ENCODE measurements around the gene CTNNA3. TPM values are rescaled to one million over a fixed set of nuclear protein-coding genes. Genes with fewer than 3 reads are reported as not detected.

CTNNA3 gene
- total and polyA plus RNA-seq, 3 donors from 2014 or later: 17.8 to 19.4 (median 18.3) TPM

GRCh38 chr10:66501356-66501755, 1194.6 kb downstream of the CTNNA3 start:
- H3K36me3 ChIP-seq (ENCODE audit: low read depth, missing control alignments): no peaks in the 10 kb centered on the region
- intact Hi-C loops (cut with DNase I; ENCODE audit: low total_unique reads): no loop called here
- no peaks in the 10 kb centered on the region for H3K9me3 ChIP-seq
- no peaks in the 10 kb centered on the region for H3K27me3 ChIP-seq
- TF ChIP-seq CTCF (IDR thresholded peaks at IDR 0.05) (no peak), POLR2A (IDR thresholded peaks at IDR 0.05) (no peak)
- no peak overlapping the region for H3K4me3 ChIP-seq
- H3K4me1 ChIP-seq: no peaks in the 10 kb centered on the region
- 96 to 98% methylated on average over 2 of the region's 2 CpGs for WGBS, 2 donors
- DNase-seq: no peak
- no peak overlapping the region for H3K27ac ChIP-seq

- Histone ChIP-seq H3K9me3 (no peaks in the 10 kb centered on the region), H3K4me3 (no peak overlapping the region), H3K27ac (no peak overlapping the region), H3K27me3 (no peaks in the 10 kb centered on the region), H3K4me1 (no peaks in the 10 kb centered on the region), H3K36me3 (ENCODE audit: low read depth, missing control alignments) (no peaks in the 10 kb centered on the region)
- no peak for DNase-seq
- intact Hi-C loops (cut with DNase I; ENCODE audit: low total_unique reads): no loop called here
- TF ChIP-seq CTCF (IDR thresholded peaks at IDR 0.05) (no peak), POLR2A (IDR thresholded peaks at IDR 0.05) (no peak)
Observed at GRCh38 chr10:66483966-66484365, 1212.0 kb downstream of the CTNNA3 start.

DNA sequence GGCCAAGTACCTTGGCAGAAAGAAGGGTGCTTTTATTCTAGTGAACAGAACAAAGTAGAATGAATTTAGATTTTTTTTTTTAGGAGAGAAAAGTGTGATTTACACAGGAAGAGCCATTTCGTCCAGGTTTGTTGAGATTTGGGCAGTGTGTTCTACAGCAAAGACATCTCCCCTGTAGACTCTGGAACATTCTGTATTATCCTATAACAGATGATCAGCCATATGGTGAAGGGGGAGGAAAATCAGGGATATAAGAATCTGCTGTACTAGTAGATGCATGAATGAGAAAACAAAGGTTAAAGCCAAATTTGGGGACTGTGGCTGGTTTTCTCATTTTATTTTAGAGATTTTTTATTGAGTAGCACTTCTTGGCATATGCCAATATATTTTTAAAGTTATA, 1223.8 kb downstream of the CTNNA3 start:
- H3K9me3 ChIP-seq: no peaks in the 10 kb centered on the region
- H3K4me1 ChIP-seq: no peaks in the 10 kb centered on the region
- H3K27me3 ChIP-seq: no peaks in the 10 kb centered on the region
- no peak overlapping the region for H3K4me3 ChIP-seq
- TF ChIP-seq CTCF (IDR thresholded peaks at IDR 0.05) (no peak), POLR2A (IDR thresholded peaks at IDR 0.05) (no peak)
- intact Hi-C loops (cut with DNase I; ENCODE audit: low total_unique reads): no loop called here
- 38 to 52% methylated on average over 1 of the region's 1 CpG for WGBS, 2 donors
- H3K27ac ChIP-seq: no peak overlapping the region
- H3K36me3 ChIP-seq (ENCODE audit: low read depth, missing control alignments): no peaks in the 10 kb centered on the region
- no peak for DNase-seq

DNA sequence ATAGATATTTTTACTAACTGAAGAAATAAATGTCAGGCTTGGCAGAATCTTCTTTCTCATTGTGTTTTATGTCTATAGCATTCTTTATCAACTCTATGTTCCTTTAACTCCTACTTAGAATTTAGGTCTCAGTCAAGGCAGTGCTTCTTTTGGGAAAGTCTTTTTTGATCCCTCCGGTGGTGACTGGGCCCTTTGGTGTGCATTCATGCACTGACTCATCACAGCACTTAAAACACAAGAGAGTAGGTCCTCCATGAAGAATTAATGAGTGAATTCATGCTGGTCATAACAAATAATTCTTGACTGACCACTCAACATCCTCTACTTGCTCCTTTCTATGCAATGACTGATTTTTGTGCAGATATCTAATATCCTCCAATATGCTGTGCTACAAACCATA, 1229.0 kb downstream of the CTNNA3 start:
- no peak for TF ChIP-seq CTCF (IDR thresholded peaks at IDR 0.05)
- TF ChIP-seq POLR2A (IDR thresholded peaks at IDR 0.05): no peak
- no peak for DNase-seq
- H3K27me3 ChIP-seq: no peaks in the 10 kb centered on the region
- no peaks in the 10 kb centered on the region for H3K9me3 ChIP-seq
- H3K27ac ChIP-seq: no peak overlapping the region
- no peak overlapping the region for H3K4me3 ChIP-seq
- intact Hi-C loops (cut with DNase I; ENCODE audit: low total_unique reads): no loop called here
- 86 to 92% methylated on average over 1 of the region's 1 CpG for WGBS, 2 donors
- H3K4me1 ChIP-seq: no peaks in the 10 kb centered on the region
- no peaks in the 10 kb centered on the region for H3K36me3 ChIP-seq (ENCODE audit: low read depth, missing control alignments)

- no peaks in the 10 kb centered on the region for H3K27me3 ChIP-seq
- no peaks in the 10 kb centered on the region for H3K9me3 ChIP-seq
- no peak for DNase-seq
- no peak overlapping the region for H3K27ac ChIP-seq
- intact Hi-C loops (cut with DNase I; ENCODE audit: low total_unique reads): no loop called here
- no peaks in the 10 kb centered on the region for H3K4me1 ChIP-seq
- TF ChIP-seq CTCF (IDR thresholded peaks at IDR 0.05) (no peak), POLR2A (IDR thresholded peaks at IDR 0.05) (no peak)
- no peak overlapping the region for H3K4me3 ChIP-seq
- H3K36me3 ChIP-seq (ENCODE audit: low read depth, missing control alignments): no peaks in the 10 kb centered on the region
Observed at GRCh38 chr10:66466622-66467021, 1229.4 kb downstream of the CTNNA3 start.

Data from testis (tissue), 3 donors.